ENCODE data around the gene NR1I3.

- TF ChIP-seq POLR2A (IDR thresholded peaks at IDR 0.05; ENCODE audit: low read depth, low read length) (no peak), TAF1 (IDR thresholded peaks at IDR 0.05; ENCODE audit: borderline replicate concordance, low read depth, low read length) (no peak), POLR2AphosphoS5 (IDR thresholded peaks at IDR 0.05; ENCODE audit: low read depth, low read length) (no peak)
These were observed 12.8 kb downstream of the NR1I3 start for GRCh38 chr1:161225178-161225533.

Data from GM12892 (cell line).